Heart right ventricle (tissue), 16 donors: Measurements from ENCODE around the gene MAP7. TPM values are rescaled to one million over a fixed set of nuclear protein-coding genes. Genes with fewer than 3 reads are reported as not detected.

ENCODE experiments used
- ATAC-seq, 8 donors: fragments of 200-7000 bp; cut with Tn5 transposase; one replicate each; pipeline ENCODE4 v1.9.1; 2020; ENCODE audit warnings: mild to moderate bottlenecking in 8 of 8, moderate library complexity in 8 of 8, moderate number of reproducible peaks in 1 of 8
- DNase-seq, 2 donors: peaks; one replicate each; pipeline ENCODE4 v3.0.0-alpha.2; 2020
- H3K27ac ChIP-seq, 10 donors: fragments of 200-600 bp; sonication (generic) in 2 of 10; one replicate each; pipeline versions ENCODE4 v1.5.0 to v1.8.0; 2020 to 2022; ENCODE audit warnings: mild to moderate bottlenecking in 3 of 10
- H3K27me3 ChIP-seq, 7 donors: fragments of 200-600 bp; one replicate each; pipeline ENCODE4 v1.8.0; 2021 to 2022; ENCODE audit warnings: mild to moderate bottlenecking in 2 of 7
- H3K36me3 ChIP-seq, 9 donors: fragments of 200-600 bp; sonication (generic) in 1 of 9; one replicate each; pipeline versions ENCODE4 v1.5.0 to v1.8.0; 2020 to 2022; ENCODE audit warnings: mild to moderate bottlenecking in 2 of 9
- H3K4me1 ChIP-seq, 9 donors: fragments of 200-600 bp; sonication (generic) in 1 of 9; one replicate each; pipeline versions ENCODE4 v1.5.0 to v1.8.0; 2020 to 2022; ENCODE audit warnings: mild to moderate bottlenecking in 4 of 9
- H3K4me3 ChIP-seq, 10 donors: fragments of 200-600 bp; sonication (generic) in 2 of 10; one replicate each; pipeline versions ENCODE4 v1.5.0 to v1.8.0; 2020 to 2022; ENCODE audit warnings: mild to moderate bottlenecking in 7 of 10, moderate library complexity in 2 of 10
- H3K9me3 ChIP-seq, 11 donors: fragments of 200-600 bp in 10 of 11; sonication (generic) in 2 of 11; one replicate each; pipeline versions ENCODE4 v1.5.0 to v1.8.0; 2013 to 2022; ENCODE audit warnings: mild to moderate bottlenecking in 2 of 11, control low read depth in 1 of 11, moderate library complexity in 1 of 11
- CTCF ChIP-seq, 9 donors: fragments of 200-600 bp; sonication (generic) in 2 of 9; IDR thresholded peaks; one replicate each; pipeline versions ENCODE4 v1.5.0 to v1.8.0; 2021 to 2022; ENCODE audit warnings: antibody characterized with exemption in 9 of 9, mild to moderate bottlenecking in 5 of 9, moderate library complexity in 1 of 9
- WGBS, 2 donors: extraction: QIAGEN DNeasy Blood & Tissue Kit; methylation state at CpG; one replicate each; pipeline ENCODE4 v1.1.7; 2013; ENCODE audit warnings: inconsistent platforms in 1 of 2; 5-methylcytosine and 5-hydroxymethylcytosine counted together
- intact Hi-C, 10 donors: fragments of 100-400 bp; cut with DNase I; formaldehyde crosslinking; loops; one replicate each; pipeline versions ENCODE4 v1.11.1 to v1.14.2; 2022
- polyA plus RNA-seq, 2 donors: library from polyadenylated mRNA; stranded (reverse); fragments of 200-250 nt; gene quantifications; one replicate each; pipeline ENCODE4 v1.2.3, GENCODE V29; 2013
- total RNA-seq, 10 donors: library from RNA; stranded (reverse); fragmentation: NEBNext Ultra II Directional in 3 of 10; extraction: Animal tissue kit (Norgen Biotek cat#: 25700) in 3 of 10; gene quantifications; one replicate each; pipeline versions ENCODE4 v1.2.1 to v1.2.4, GENCODE V29; 2021 to 2023
- donor health status: Arrhythmogenic right ventricular cardiomyopathy.
- donor health status: ischemic (EF 13 %, LVEDD 7.1; RV severe dilation, severe dysfunction).
- donor health status: healthy with polysubstance abuse.
- donor health status: DM: no; HTN: yes; CAD: no.
- donor health status: DM: no; HTN: no; CAD: no.
- donor health status: ischemic (EF 25% LVEDD 6.9; RV normal size, moderate dysfunction).
- donor health status: ischemic (EF 25% LVEDD 5.7; RV mildly dilated, moderate dysfunction).
- donor health status: healthy.
- donor health status: DM: yes; HTN: yes; CAD: no.
- donor health status: Ischemic cardiomyopathy.
- donor health status: ischemic (EF 35%, LVEDD 5.7; RV mildly dilated, moderate dysfunction).
- donor health status: nonischemic (EF 11% LVEDD 7.7; RV severe dilation, severe dysfunction).
- donor health status: DM: yes; HTN: yes; CAD: no.
- donor health status: PGD.
- donor health status: ischemic (EF 29% LVEDD 5.4; RV normal size, mild dysfunction).
- donor health status: nonischemic (EF 23%, LVEDD 6.1; RV moderate dilation, normal function).

Gene MAP7
- total and polyA plus RNA-seq, 12 donors = 0.48 to 4.1 (median 2.3) TPM

- no peaks in the 10 kb centered on the region for H3K4me1 ChIP-seq
- H3K9me3 ChIP-seq = no peaks in the 10 kb centered on the region
- intact Hi-C loops = no loop called here
- no peak for ATAC-seq
- no peak for DNase-seq
- TF ChIP-seq CTCF (IDR thresholded peaks at IDR 0.05) = no peak
- H3K36me3 ChIP-seq = no peaks in the 10 kb centered on the region
- H3K27ac ChIP-seq = no peak overlapping the region
- H3K4me3 ChIP-seq = no peak overlapping the region
- WGBS, 2 donors = 92 to 97% methylated on average over 3 of the region's 3 CpGs
- no peaks in the 10 kb centered on the region for H3K27me3 ChIP-seq
Measured at GRCh38 chr6:136303516-136303915, 246.7 kb downstream of the MAP7 start.

DNA sequence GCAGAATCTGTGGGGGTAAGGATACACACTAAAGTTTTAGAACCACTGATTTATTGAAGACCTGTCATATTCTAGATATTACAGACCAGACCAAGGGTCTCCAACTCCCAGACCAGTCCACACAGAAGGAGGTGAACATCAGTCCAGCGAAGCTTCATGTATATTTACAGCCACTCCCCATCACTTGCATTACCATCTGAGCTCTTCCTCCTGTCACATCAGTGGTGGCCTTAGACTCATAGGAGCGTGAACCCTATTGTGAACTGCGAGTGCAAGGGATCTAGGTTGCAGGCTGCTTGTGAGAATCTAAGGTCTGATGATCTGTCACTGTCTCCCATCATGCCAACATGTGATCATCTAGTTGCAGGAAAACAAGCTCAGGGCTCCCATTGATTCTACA lies 255.6 kb downstream of the MAP7 start:
- Histone ChIP-seq H3K4me1 (peaks cover 0 to 15% (median 10%) of the 10 kb centered on the region in 9 donors), H3K36me3 (no peaks in the 10 kb centered on the region), H3K9me3 (no peaks in the 10 kb centered on the region), H3K27ac (no peak overlapping the region), H3K27me3 (no peaks in the 10 kb centered on the region), H3K4me3 (no peak overlapping the region)
- ATAC-seq = no peak
- TF ChIP-seq CTCF (IDR thresholded peaks at IDR 0.05) = no peak
- 89 to 96% methylated on average over 3 of the region's 3 CpGs for WGBS, 2 donors
- intact Hi-C loops = loop anchor here in 1 of 10 donors (10.0 kb wide), 1 partner anchor 800 kb away; the partner anchor contains the start of gene AHI1
- no peak for DNase-seq

Other genes with a start within 250 kb of the MAP7 start
- 10 to 100 TPM; 21.8 to 35.7 (median 28.4) TPM for gene MAP3K5, start 242.1 kb upstream of the MAP7 start, total RNA-seq
- 1 to 10 TPM; 5.1 to 8.3 TPM for gene MAP3K5, start 242.1 kb upstream of the MAP7 start, polyA plus RNA-seq